C4-2B (cell line): ENCODE results near the gene HEXD.

Source experiments
- H3K27ac ChIP-seq: fragments of 450-650 bp; 2 replicates; pipeline ENCODE4 v1.5.1; 2017
- CTCF ChIP-seq: fragments of 450-650 bp; conservative IDR thresholded peaks from 2 replicates; pipeline ENCODE4 v1.5.1; 2017; ENCODE audit warnings: mild to moderate bottlenecking
- ZFX ChIP-seq: fragments of 450-650 bp; IDR thresholded peaks from 2 replicates; pipeline ENCODE4 v1.6.1; 2017

HEXD gene

DNA sequence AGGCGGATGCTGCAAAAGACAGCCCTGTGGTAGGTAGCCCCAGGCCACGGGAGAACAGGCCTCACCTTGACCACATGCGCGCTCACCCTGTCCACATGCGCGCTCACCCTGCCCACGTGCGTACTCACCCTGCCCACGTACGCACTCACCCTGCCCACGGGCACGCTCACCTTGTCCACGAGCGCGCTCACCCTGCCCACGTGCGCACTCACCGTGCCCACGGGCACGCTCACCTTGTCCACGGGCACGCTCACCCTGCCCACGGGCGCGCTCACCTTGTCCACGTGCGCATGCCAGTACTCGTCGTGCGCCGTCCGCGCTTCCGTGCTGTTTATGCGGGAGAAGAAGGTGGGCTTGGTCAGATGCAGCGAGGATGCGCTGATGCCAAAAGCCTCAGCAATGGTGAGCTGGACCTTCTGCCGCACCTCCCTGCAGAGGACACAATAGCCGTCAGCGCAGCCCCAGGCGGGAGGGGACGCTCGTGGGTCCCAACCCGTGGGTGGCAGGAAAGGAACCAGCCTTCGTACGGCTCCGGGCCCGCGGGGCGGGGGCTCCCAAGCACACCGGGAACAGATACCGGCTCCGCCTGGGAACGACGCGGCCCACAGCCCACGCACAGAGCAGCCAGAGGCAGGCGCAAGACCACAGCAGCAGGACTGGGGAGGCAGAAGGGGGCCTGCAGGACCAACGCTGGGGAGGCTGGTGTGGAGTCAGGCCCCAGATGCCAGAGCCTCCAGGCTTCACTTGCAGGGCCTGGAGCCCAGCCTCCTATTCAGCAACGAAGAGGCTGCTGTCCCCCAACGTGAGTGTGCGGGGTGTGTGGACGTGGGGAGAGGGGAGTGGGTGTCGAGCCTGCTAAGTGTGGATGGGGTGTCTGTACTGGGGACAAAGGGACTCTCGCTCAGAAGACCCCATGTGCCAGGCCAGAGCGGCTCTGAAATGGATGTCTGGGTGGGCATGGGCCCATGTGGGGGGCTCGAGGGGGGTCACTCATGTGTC lies 14.2 kb upstream of the HEXD start:
- TF ChIP-seq ZFX (no peak), CTCF (no peak)
- H3K27ac ChIP-seq: no peak overlapping the region

DNA sequence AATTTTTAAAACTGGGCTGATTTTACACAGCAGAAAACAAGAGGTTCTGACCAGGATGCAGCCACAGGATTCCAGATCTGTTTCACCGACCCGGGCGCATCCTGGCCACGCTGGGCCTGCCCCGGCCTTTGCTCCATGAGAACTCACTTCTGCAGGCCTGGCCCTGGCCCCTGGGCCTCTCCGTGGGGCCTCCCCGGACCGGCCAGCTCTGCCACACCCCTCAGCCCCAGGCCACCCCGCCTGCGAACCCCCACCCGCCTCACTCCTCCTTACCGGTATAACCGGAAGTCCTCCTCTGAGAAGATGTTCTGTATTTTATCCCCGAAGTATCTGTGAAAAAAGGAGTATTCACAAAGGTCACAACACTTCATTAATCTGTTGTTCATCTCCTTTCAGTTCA lies 13.1 kb upstream of the HEXD start:
- no peak overlapping the region for H3K27ac ChIP-seq
- TF ChIP-seq ZFX: no peak
- no peak for TF ChIP-seq CTCF

DNA sequence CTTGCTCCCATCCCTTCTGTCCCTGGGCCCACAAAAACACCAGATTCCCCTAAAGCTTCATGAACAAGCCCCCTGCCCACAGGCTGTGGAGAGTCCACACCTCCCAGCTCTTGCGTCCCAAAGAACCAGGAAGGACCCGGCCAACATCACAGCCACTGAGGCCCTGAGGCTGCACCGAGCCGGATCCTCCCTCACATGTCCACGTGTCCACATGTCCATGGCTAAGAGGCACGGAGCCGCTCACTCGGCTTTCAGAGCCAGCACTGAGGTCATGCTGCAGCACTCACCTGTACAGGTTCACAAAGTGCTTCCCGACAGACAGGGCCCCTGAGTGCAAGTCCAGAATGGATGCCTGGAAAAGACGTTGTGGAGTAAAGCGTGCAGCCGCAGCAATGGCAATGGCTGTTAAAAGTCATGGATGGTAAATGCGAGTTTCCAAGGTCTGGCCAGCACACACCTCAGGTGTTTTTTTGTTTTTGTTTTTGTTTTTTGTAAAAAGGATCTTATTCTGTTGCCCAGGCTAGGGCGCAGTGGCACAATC lies 11.9 kb upstream of the HEXD start:
- TF ChIP-seq CTCF: no peak
- TF ChIP-seq ZFX: no peak
- H3K27ac ChIP-seq: no peak overlapping the region

DNA sequence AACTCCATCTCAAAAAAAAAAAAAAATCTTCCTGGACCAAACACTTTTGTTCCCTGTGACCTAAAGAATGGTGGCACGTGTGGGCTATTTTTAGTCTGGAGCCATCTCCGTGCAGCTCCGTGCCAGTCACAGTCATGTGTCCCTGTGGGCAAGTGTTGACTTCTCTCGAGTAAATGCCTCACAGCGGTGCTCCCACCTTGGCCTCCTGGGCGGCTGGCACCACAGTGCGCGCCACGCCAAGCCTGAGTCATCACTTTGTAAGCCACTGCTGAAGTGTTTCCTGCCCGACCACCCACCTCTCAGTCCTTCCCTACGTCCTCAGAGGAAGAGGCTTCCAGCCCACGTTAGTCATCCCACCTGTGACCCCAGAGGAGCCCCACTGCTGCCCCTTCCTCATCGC lies 10.9 kb upstream of the HEXD start:
- no peak for TF ChIP-seq CTCF
- no peak overlapping the region for H3K27ac ChIP-seq

DNA sequence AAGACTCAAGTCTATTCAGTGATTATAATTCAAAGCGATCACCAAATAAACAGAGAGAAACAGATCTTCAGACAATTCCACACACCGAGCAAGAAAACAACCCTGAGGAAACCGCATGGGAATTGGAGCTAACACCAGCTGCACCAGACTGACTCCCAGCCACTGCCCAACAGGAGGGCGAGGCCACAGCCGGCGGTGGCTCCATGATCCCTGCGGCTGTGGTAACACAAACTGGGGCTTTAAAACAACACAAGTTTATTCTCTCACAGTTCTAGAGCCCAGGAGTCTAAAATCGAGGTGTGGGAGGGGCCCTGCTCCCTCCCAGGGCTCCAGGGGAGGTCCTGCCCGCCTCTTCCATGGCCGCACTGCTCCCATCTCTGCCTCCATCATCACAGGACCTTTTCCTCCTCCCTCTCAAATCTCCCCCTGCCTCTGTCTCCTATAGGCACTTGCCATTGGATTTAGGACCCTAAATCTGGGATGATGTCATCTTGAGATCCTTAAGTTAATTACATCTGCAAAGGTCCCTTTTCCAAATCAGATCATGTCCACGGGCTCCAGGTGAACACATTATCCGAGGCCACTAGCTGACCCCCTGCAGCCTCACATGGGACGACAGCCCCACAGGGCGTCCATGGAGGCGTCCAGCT lies 9.7 kb upstream of the HEXD start:
- H3K27ac ChIP-seq: no peak overlapping the region
- TF ChIP-seq CTCF (no peak), ZFX (no peak)

GRCh38 chr17:82408938-82409318 lies 9.2 kb upstream of the HEXD start:
- H3K27ac ChIP-seq: no peak overlapping the region
- TF ChIP-seq ZFX: no peak
- no peak for TF ChIP-seq CTCF
